Effector CD4-positive, alpha-beta T cell (primary cell): Measurements from ENCODE around the gene MPPED2.

ENCODE experiments used
- DNase-seq: peaks from one replicate; pipeline ENCODE4 v3.0.0-alpha.2; 2020

Gene MPPED2

GRCh38 chr11:30406978-30407762 lies 179.0 kb downstream of the MPPED2 start:
- DNase-seq: no peak

- DNase-seq: no peak
Observed at GRCh38 chr11:30405385-30405784, 180.8 kb downstream of the MPPED2 start.

- no peak for DNase-seq
Observed at GRCh38 chr11:30404136-30404535, 182.0 kb downstream of the MPPED2 start.

- no peak for DNase-seq
Observed at GRCh38 chr11:30395751-30396150, 190.4 kb downstream of the MPPED2 start.

GRCh38 chr11:30393012-30393411 lies 193.1 kb downstream of the MPPED2 start:
- DNase-seq: no peak

- no peak for DNase-seq
Observed at GRCh38 chr11:30392221-30392784, 193.8 kb downstream of the MPPED2 start.

- no peak for DNase-seq
Observed at GRCh38 chr11:30388957-30389356, 197.2 kb downstream of the MPPED2 start.

GRCh38 chr11:30387891-30388861 lies 198.0 kb downstream of the MPPED2 start:
- no peak for DNase-seq

GRCh38 chr11:30381879-30382278 lies 204.3 kb downstream of the MPPED2 start:
- no peak for DNase-seq

- no peak for DNase-seq
Observed at GRCh38 chr11:30380846-30381245, 205.3 kb downstream of the MPPED2 start.

- DNase-seq: no peak
Observed at GRCh38 chr11:30377347-30377746, 208.8 kb downstream of the MPPED2 start.

- no peak for DNase-seq
Observed at GRCh38 chr11:30370164-30370563, 216.0 kb downstream of the MPPED2 start.

GRCh38 chr11:30368394-30368793 lies 217.8 kb downstream of the MPPED2 start:
- no peak for DNase-seq

GRCh38 chr11:30365793-30366517 lies 220.2 kb downstream of the MPPED2 start:
- DNase-seq: no peak

GRCh38 chr11:30364837-30365482 lies 221.2 kb downstream of the MPPED2 start:
- no peak for DNase-seq

- no peak for DNase-seq
Observed at GRCh38 chr11:30364139-30364836, 221.9 kb downstream of the MPPED2 start.

- no peak for DNase-seq
Observed at GRCh38 chr11:30360741-30361140, 225.4 kb downstream of the MPPED2 start.
